ENCODE results near the gene OTC. TPM values are rescaled to one million over a fixed set of nuclear protein-coding genes. Genes with fewer than 3 reads are reported as not detected.

Gene OTC
- total RNA-seq, 2 donors from 2014 or later = 1.8 to 3.6 TPM

DNA sequence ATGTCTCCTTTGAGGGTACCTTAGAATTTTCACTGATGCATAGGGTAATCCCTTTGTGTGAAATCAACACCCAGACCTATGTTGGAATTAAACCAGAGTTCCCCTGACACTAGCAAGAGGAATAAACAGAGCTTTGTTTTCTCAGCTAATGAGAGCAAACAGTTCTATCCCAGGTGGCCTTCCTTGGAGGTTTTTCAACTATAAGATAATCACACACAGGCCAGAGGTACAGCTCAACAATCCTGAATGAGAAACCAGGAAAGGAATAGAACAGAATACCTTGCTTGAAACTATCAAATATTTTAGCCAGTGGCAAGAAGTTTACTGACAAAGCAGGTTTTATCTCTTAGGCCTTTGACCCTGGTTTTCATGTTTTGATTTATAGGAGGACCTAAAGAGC, 100.2 kb downstream of the OTC start:
- no peaks in the 10 kb centered on the region for H3K27me3 ChIP-seq
- H3K36me3 ChIP-seq (replicated peaks in 1 of 2; ENCODE audit: insufficient read depth in 1 of 2, low read depth in 2 of 2) = no peaks in the 10 kb centered on the region
- no peaks in the 10 kb centered on the region for H3K9me3 ChIP-seq
- no peak overlapping the region for H3K4me3 ChIP-seq
- DNase-seq = peak in 1 of 4 donors; percentile 4
- H3K4me1 ChIP-seq = peaks cover 9% of the 10 kb centered on the region
- peak overlapping the region in 2 of 4 donors; percentile 35 to 37 for H3K27ac ChIP-seq
- TF ChIP-seq POLR2A (IDR thresholded peaks at IDR 0.05) = no peak
- no peak for TF ChIP-seq CTCF (IDR thresholded peaks at IDR 0.05)
- ATAC-seq = peak; percentile 42
- intact Hi-C loops (cut with DNase I) = no loop called here

DNA sequence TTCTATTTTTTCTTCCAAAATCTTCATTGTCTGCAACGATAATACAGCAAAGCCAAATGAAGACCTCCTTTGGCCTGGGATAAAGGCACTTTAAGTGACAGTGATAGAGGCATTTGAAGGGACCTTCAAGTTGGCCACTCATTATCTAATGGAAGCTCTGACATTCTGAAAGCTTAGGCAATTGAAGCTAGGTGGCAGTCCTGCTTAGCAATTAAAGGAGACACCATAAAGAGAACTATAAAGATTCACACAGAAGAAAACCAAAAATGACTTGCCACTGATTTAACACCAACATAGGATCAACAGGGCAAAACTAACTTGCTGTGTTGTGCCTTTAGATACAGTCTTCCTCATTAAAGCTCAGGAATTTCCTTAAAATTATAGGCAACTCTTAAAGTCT, 105.7 kb downstream of the OTC start:
- 43 to 85% methylated on average over 1 of the region's 1 CpG for WGBS, 2 donors
- no peak for ATAC-seq

DNA sequence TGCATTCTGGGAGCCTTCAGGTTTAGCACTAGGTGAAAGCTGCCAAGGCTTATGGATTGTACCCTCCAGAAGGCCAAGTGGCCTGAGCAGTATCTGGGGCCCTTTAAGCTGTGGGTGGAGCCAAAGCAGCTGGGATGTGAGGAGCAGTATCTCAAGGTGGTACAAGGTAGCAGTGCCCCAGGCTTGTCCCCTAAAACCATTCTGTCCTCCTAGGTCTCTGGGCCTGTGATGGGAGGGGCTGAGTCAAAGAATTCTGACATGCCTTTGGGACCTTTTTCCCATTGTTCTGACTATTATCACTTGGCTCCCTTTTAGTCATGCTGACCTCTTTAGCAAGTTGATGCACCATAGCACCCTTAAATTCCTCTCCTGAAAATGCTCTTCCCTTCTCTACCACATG, 109.9 kb downstream of the OTC start:
- TF ChIP-seq CTCF (IDR thresholded peaks at IDR 0.05) = no peak
- Histone ChIP-seq H3K4me3 (no peak overlapping the region), H3K4me1 (no peaks in the 10 kb centered on the region), H3K36me3 (replicated peaks in 1 of 2; ENCODE audit: insufficient read depth in 1 of 2, low read depth in 2 of 2) (no peaks in the 10 kb centered on the region), H3K27ac (no peak overlapping the region), H3K9me3 (no peaks in the 10 kb centered on the region), H3K27me3 (no peaks in the 10 kb centered on the region)
- DNase-seq (no peak), ATAC-seq (no peak)
- intact Hi-C loops (cut with DNase I) = no loop called here

More for the DNA sequence above, 105.7 kb downstream of the OTC start:
- TF ChIP-seq POLR2A (IDR thresholded peaks at IDR 0.05) (no peak), CTCF (IDR thresholded peaks at IDR 0.05) (peak in 1 of 7 experiments; percentile 15)
- Histone ChIP-seq H3K27ac (no peak overlapping the region), H3K9me3 (no peaks in the 10 kb centered on the region), H3K4me3 (no peak overlapping the region), H3K27me3 (no peaks in the 10 kb centered on the region), H3K36me3 (replicated peaks in 1 of 2; ENCODE audit: insufficient read depth in 1 of 2, low read depth in 2 of 2) (no peaks in the 10 kb centered on the region), H3K4me1 (peaks cover 7% of the 10 kb centered on the region)
- no peak for DNase-seq
- intact Hi-C loops (cut with DNase I) = no loop called here

GRCh38 chrX:38465686-38466085, 113.3 kb downstream of the OTC start:
- no peaks in the 10 kb centered on the region for H3K4me1 ChIP-seq
- no peaks in the 10 kb centered on the region for H3K36me3 ChIP-seq (replicated peaks in 1 of 2; ENCODE audit: insufficient read depth in 1 of 2, low read depth in 2 of 2)
- TF ChIP-seq CTCF (IDR thresholded peaks at IDR 0.05) (no peak), POLR2A (IDR thresholded peaks at IDR 0.05) (no peak)
- 82 to 83% methylated on average over 1 of the region's 1 CpG for WGBS, 2 donors
- DNase-seq (no peak), ATAC-seq (no peak)
- intact Hi-C loops (cut with DNase I) = no loop called here
- no peaks in the 10 kb centered on the region for H3K27me3 ChIP-seq
- no peaks in the 10 kb centered on the region for H3K9me3 ChIP-seq
- H3K4me3 ChIP-seq = no peak overlapping the region
- H3K27ac ChIP-seq = no peak overlapping the region

- DNase-seq (no peak), ATAC-seq (no peak)
- H3K4me1 ChIP-seq = no peaks in the 10 kb centered on the region
- H3K27me3 ChIP-seq = no peaks in the 10 kb centered on the region
- H3K4me3 ChIP-seq = no peak overlapping the region
- no peaks in the 10 kb centered on the region for H3K9me3 ChIP-seq
- no peak overlapping the region for H3K27ac ChIP-seq
- H3K36me3 ChIP-seq (replicated peaks in 1 of 2; ENCODE audit: insufficient read depth in 1 of 2, low read depth in 2 of 2) = no peaks in the 10 kb centered on the region
- intact Hi-C loops (cut with DNase I) = no loop called here
- 62 to 76% methylated on average over 6 of the region's 6 CpGs for WGBS, 2 donors
- TF ChIP-seq POLR2A (IDR thresholded peaks at IDR 0.05) (no peak), CTCF (IDR thresholded peaks at IDR 0.05) (no peak)
Observed at GRCh38 chrX:38468563-38469157, 116.3 kb downstream of the OTC start.

Data from body of pancreas (tissue), 4 donors.